Measurements from ENCODE around the gene KLHL29. TPM values are rescaled to one million over a fixed set of nuclear protein-coding genes. Genes with fewer than 3 reads are reported as not detected.

Gene KLHL29
- total and polyA plus RNA-seq, 2 experiments from 2014 or later: 1.9 to 6.4 TPM

DNA sequence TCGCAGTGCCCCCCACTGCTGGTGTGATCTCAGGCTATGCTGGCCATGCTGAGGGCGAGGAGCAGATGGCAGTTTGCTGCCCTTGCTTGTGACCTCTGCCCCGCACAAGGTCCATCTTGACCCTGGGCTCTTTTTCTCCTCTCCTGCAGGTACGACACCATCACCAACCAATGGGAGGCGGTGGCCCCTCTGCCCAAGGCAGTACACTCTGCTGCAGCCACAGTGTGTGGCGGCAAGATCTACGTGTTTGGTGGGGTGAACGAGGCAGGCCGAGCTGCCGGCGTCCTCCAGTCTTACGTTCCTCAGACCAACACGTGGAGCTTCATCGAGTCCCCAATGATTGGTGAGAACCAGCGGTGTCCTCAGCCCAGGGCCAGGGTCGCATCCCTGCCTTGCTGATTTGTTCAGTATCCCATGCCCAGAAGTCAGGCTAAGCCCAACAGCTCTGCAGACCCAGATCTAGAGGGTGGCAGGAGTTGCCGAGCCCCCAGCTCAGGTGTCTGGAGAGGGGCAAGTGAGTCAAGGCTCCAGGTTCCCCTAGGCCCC lies 318.1 kb downstream of the KLHL29 start:
- Histone ChIP-seq H3K79me2 (ENCODE audit: insufficient read depth) (no peaks in the 10 kb centered on the region), H2AFZ (no peak overlapping the region), H3K9me3 (ENCODE audit: low read depth) (no peaks in the 10 kb centered on the region), H3K27ac (no peak overlapping the region), H3F3A (ENCODE audit: insufficient read depth) (no peaks in the 10 kb centered on the region), H3K9me2 (ENCODE audit: insufficient read depth) (no peaks in the 10 kb centered on the region), H4K20me1 (ENCODE audit: insufficient read depth) (no peaks in the 10 kb centered on the region), H3K27me3 (replicated peaks; ENCODE audit: insufficient read depth) (no peaks in the 10 kb centered on the region), H3K36me3 (ENCODE audit: low read depth) (peaks cover 4% of the 10 kb centered on the region; the same call in 1 of the 2 replicates), H3K4me1 (ENCODE audit: insufficient read depth) (no peaks in the 10 kb centered on the region), H3K4me3 (no peak overlapping the region), H3K9ac (no peak overlapping the region), H3K4me2 (ENCODE audit: unreplicated experiment) (no peak overlapping the region)
- 95 to 98% methylated on average over 17 of the region's 17 CpGs for WGBS, 2 experiments (ENCODE audit: low coverage in 1 of 2, low lambda C conversion rate in 2 of 2, missing lambda C conversion rate in 2 of 2)
- DNase-seq: no peak
- in situ Hi-C loops (cut with MboI): no loop called here
- no peak for TF ChIP-seq EZH2 (IDR thresholded peaks at IDR 0.05; ENCODE audit: insufficient read depth, poor library complexity, severe bottlenecking)
- TF ChIP-seq EZH2phosphoT487 (IDR thresholded peaks at IDR 0.05; ENCODE audit: insufficient read depth, low read depth): no peak

DNA sequence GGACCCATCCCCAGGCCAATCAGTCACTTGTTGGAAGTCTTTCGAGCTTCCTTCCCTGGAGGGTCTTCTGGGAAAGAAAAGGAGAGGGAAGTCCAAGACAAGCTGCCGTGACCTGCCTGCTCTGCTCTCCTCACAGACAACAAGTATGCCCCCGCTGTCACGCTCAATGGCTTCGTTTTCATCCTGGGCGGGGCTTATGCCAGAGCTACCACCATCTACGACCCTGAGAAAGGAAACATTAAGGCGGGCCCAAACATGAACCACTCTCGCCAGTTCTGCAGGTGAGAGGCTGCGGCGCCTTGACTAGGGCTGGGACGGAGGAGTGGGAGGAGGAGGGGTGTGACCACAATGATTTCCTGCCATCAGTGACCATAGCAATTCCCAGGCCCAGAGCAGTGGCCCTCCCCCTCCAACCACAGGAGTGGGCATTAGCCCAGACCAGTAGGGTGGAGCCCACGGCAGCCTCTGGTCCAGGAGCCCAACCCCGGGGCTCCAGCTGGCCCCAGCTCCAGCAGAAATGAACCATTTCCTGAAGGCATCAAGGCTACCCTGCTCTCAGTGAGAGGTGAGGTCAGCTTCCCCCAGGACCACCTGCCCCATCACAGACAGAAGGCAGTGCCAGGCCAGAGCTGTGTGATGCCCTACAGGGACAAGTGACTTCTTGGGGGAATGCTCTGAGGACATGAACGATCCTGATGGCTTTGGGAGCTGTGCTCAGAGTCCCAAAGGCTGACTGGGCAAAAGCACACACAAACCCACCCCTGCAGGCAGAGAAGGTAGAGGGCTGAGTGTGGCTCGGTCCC lies 318.8 kb downstream of the KLHL29 start:
- Histone ChIP-seq H4K20me1 (ENCODE audit: insufficient read depth) (no peaks in the 10 kb centered on the region), H3K27me3 (replicated peaks; ENCODE audit: insufficient read depth) (no peaks in the 10 kb centered on the region), H3K79me2 (ENCODE audit: insufficient read depth) (no peaks in the 10 kb centered on the region), H3K4me2 (ENCODE audit: unreplicated experiment) (no peak overlapping the region), H3K36me3 (ENCODE audit: low read depth) (peaks cover 4% of the 10 kb centered on the region; the same call in 1 of the 2 replicates), H3F3A (ENCODE audit: insufficient read depth) (no peaks in the 10 kb centered on the region), H3K4me1 (ENCODE audit: insufficient read depth) (no peaks in the 10 kb centered on the region), H3K9ac (no peak overlapping the region), H2AFZ (no peak overlapping the region), H3K9me3 (ENCODE audit: low read depth) (no peaks in the 10 kb centered on the region), H3K27ac (no peak overlapping the region), H3K9me2 (ENCODE audit: insufficient read depth) (no peaks in the 10 kb centered on the region), H3K4me3 (no peak overlapping the region)
- in situ Hi-C loops (cut with MboI): no loop called here
- 88 to 93% methylated on average over 15 to 16 of the region's 16 CpGs for WGBS, 2 experiments (ENCODE audit: low coverage in 1 of 2, low lambda C conversion rate in 2 of 2, missing lambda C conversion rate in 2 of 2)
- TF ChIP-seq EZH2phosphoT487 (IDR thresholded peaks at IDR 0.05; ENCODE audit: insufficient read depth, low read depth): no peak
- no peak for TF ChIP-seq EZH2 (IDR thresholded peaks at IDR 0.05; ENCODE audit: insufficient read depth, poor library complexity, severe bottlenecking)
- DNase-seq: no peak

DNA sequence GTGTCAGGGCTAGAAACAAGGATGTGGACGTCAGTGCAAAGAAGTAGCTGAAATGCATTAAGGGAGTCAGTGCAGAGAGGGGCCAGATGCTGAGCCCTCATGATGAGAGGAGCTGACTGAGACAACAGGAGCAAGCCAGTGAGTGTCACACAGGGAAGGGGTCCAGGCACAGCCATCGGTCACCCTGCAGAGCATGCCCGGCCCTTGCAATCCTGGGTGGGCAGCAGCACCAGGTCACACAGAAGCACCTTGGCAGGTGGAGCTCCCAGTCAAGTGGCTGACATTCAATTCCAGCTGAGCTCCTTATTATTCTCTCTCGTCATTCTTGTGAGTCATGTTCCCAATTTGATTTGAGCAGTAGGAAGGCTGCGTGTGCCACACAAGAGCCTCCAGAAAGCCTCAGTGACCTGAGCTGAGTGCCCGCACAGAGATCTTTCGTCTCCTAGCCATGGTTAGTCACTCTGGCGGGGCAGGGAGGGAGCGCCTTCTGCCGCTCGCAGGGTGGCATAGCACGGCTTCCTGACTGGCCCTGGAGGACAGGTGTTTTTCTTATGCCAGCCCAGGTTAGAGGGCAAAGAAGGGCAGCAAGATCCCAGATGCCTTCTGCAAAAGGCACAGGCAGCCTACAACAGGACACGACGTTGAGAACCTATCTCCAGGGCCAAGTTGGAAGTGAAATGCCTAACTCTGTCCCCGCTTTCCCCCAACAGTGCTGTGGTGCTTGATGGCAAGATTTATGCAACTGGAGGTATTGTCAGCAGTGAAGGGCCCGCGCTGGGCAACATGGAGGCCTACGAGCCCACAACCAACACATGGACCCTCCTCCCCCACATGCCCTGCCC lies 321.0 kb downstream of the KLHL29 start:
- H4K20me1 ChIP-seq (ENCODE audit: insufficient read depth): no peaks in the 10 kb centered on the region
- H3K4me1 ChIP-seq (ENCODE audit: insufficient read depth): no peaks in the 10 kb centered on the region
- TF ChIP-seq EZH2phosphoT487 (IDR thresholded peaks at IDR 0.05; ENCODE audit: insufficient read depth, low read depth): no peak
- TF ChIP-seq EZH2 (IDR thresholded peaks at IDR 0.05; ENCODE audit: insufficient read depth, poor library complexity, severe bottlenecking): no peak
- in situ Hi-C loops (cut with MboI): no loop called here
- H3K27ac ChIP-seq: no peak overlapping the region
- no peak overlapping the region for H2AFZ ChIP-seq
- H3K79me2 ChIP-seq (ENCODE audit: insufficient read depth): no peaks in the 10 kb centered on the region
- no peaks in the 10 kb centered on the region for H3K36me3 ChIP-seq (ENCODE audit: low read depth)
- H3K4me3 ChIP-seq: no peak overlapping the region
- H3K27me3 ChIP-seq (replicated peaks; ENCODE audit: insufficient read depth): no peaks in the 10 kb centered on the region
- 97 to 98% methylated on average over 18 of the region's 18 CpGs for WGBS, 2 experiments (ENCODE audit: low coverage in 1 of 2, low lambda C conversion rate in 2 of 2, missing lambda C conversion rate in 2 of 2)
- H3K9ac ChIP-seq: no peak overlapping the region
- no peak overlapping the region for H3K4me2 ChIP-seq (ENCODE audit: unreplicated experiment)
- DNase-seq: no peak
- H3F3A ChIP-seq (ENCODE audit: insufficient read depth): no peaks in the 10 kb centered on the region
- H3K9me3 ChIP-seq (ENCODE audit: low read depth): no peaks in the 10 kb centered on the region
- H3K9me2 ChIP-seq (ENCODE audit: insufficient read depth): no peaks in the 10 kb centered on the region

DNA sequence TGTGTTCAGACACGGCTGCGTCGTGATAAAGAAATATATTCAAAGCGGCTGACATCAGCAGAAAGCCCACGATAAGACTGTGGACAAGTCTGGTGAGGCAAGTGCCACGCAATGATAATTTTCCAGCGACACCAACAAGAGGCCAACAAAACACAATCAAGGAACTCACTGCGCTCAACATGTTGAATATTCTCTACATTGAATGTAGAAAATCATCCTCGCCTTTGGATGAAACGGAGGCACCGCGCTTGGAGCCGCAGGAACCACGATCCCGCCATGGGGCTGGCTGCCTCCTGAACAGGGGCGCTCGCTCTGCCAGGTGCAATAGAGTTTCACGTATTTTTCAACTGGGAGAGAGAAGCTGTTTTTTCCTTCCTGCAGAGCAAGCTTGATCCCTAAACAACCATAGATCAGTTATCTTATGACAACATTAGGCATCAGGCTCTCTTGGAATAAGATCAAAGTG lies 321.7 kb downstream of the KLHL29 start:
- H3K9me2 ChIP-seq (ENCODE audit: insufficient read depth): no peaks in the 10 kb centered on the region
- H3K27ac ChIP-seq: no peak overlapping the region
- no peak for DNase-seq
- H3K9ac ChIP-seq: no peak overlapping the region
- no peak overlapping the region for H3K4me2 ChIP-seq (ENCODE audit: unreplicated experiment)
- H4K20me1 ChIP-seq (ENCODE audit: insufficient read depth): no peaks in the 10 kb centered on the region
- WGBS, 2 experiments (ENCODE audit: low coverage in 1 of 2, low lambda C conversion rate in 2 of 2, missing lambda C conversion rate in 2 of 2): 97 to 98% methylated on average over 18 of the region's 18 CpGs
- H3K36me3 ChIP-seq (ENCODE audit: low read depth): no peaks in the 10 kb centered on the region
- H3K9me3 ChIP-seq (ENCODE audit: low read depth): no peaks in the 10 kb centered on the region
- in situ Hi-C loops (cut with MboI): no loop called here
- H2AFZ ChIP-seq: no peak overlapping the region
- H3F3A ChIP-seq (ENCODE audit: insufficient read depth): no peaks in the 10 kb centered on the region
- H3K4me3 ChIP-seq: no peak overlapping the region
- no peaks in the 10 kb centered on the region for H3K27me3 ChIP-seq (replicated peaks; ENCODE audit: insufficient read depth)
- H3K79me2 ChIP-seq (ENCODE audit: insufficient read depth): no peaks in the 10 kb centered on the region
- no peak for TF ChIP-seq EZH2phosphoT487 (IDR thresholded peaks at IDR 0.05; ENCODE audit: insufficient read depth, low read depth)
- TF ChIP-seq EZH2 (IDR thresholded peaks at IDR 0.05; ENCODE audit: insufficient read depth, poor library complexity, severe bottlenecking): no peak
- no peaks in the 10 kb centered on the region for H3K4me1 ChIP-seq (ENCODE audit: insufficient read depth)

Measured in GM23248 (cell line).